Measurements from ENCODE around the gene SLC25A6. TPM values are rescaled to one million over a fixed set of nuclear protein-coding genes. Genes with fewer than 3 reads are reported as not detected.

Gene SLC25A6
- total RNA-seq, 1 experiment from 2014 or later, result 178 TPM

- H3K9me3 ChIP-seq (ENCODE audit: insufficient read depth, low read depth), result 0 out of 2 replicates have a peak, but pooled peaks cover 6% of the 10 kb centered on the region
- no TSS peak for BruUV-seq (replicated peaks)
- H3K79me2 ChIP-seq (ENCODE audit: low read depth), result no peaks in the 10 kb centered on the region
- ChIA-PET CTCF (no interaction called here), POLR2A (ENCODE audit: unreplicated experiment) (no interaction called here)
- no peak overlapping the region for H3K4me3 ChIP-seq
- H3K27me3 ChIP-seq (ENCODE audit: insufficient read depth, low read depth), result no peaks in the 10 kb centered on the region
- H3K27ac ChIP-seq, result no peak overlapping the region
- H3K9me2 ChIP-seq (ENCODE audit: insufficient read depth), result no peaks in the 10 kb centered on the region
- no peaks in the 10 kb centered on the region for H4K20me1 ChIP-seq (ENCODE audit: insufficient read depth)
- H3K4me2 ChIP-seq, result no peak overlapping the region
- intact Hi-C loops (cut with micrococcal nuclease; ENCODE audit: unreplicated experiment), result no loop called here
- H2AFZ ChIP-seq, result no peak overlapping the region
- no peaks in the 10 kb centered on the region for H3K4me1 ChIP-seq (replicated peaks; ENCODE audit: insufficient read depth)
- DNase-seq, result no peak
- TF ChIP-seq CTCF (conservative IDR thresholded peaks at IDR 0.05) (no peak), EZH2 (IDR thresholded peaks at IDR 0.05; ENCODE audit: low read depth) (no peak)
- 0 out of 2 replicates have a peak, but pooled peaks cover 11% of the 10 kb centered on the region for H3K36me3 ChIP-seq (ENCODE audit: low read depth)
- H3F3A ChIP-seq (ENCODE audit: insufficient read depth, low read depth), result peaks cover 15% of the 10 kb centered on the region; the same call in 1 of the 2 replicates
These were observed 32.4 kb upstream of the SLC25A6 start for GRCh38 chrX:1424147-1424851.

GRCh38 chrX:1423215-1423614 is 31.3 kb upstream of the SLC25A6 start:
- H3K4me1 ChIP-seq (replicated peaks; ENCODE audit: insufficient read depth), result no peaks in the 10 kb centered on the region
- no peak overlapping the region for H3K4me2 ChIP-seq
- no peak overlapping the region for H2AFZ ChIP-seq
- H3K79me2 ChIP-seq (ENCODE audit: low read depth), result no peaks in the 10 kb centered on the region
- DNase-seq, result no peak
- intact Hi-C loops (cut with micrococcal nuclease; ENCODE audit: unreplicated experiment), result no loop called here
- no peaks in the 10 kb centered on the region for H3K27me3 ChIP-seq (ENCODE audit: insufficient read depth, low read depth)
- 0 out of 2 replicates have a peak, but pooled peaks cover 11% of the 10 kb centered on the region for H3K36me3 ChIP-seq (ENCODE audit: low read depth)
- ChIA-PET POLR2A (ENCODE audit: unreplicated experiment) (no interaction called here), CTCF (no interaction called here)
- no peak for TF ChIP-seq EZH2 (IDR thresholded peaks at IDR 0.05; ENCODE audit: low read depth)
- TF ChIP-seq CTCF (conservative IDR thresholded peaks at IDR 0.05), result no peak
- H3F3A ChIP-seq (ENCODE audit: insufficient read depth, low read depth), result peaks cover 25% of the 10 kb centered on the region; the same call in 1 of the 2 replicates
- no peak overlapping the region for H3K27ac ChIP-seq
- H3K9me3 ChIP-seq (ENCODE audit: insufficient read depth, low read depth), result 0 out of 2 replicates have a peak, but pooled peaks cover 6% of the 10 kb centered on the region
- no peaks in the 10 kb centered on the region for H4K20me1 ChIP-seq (ENCODE audit: insufficient read depth)
- H3K4me3 ChIP-seq, result no peak overlapping the region
- BruUV-seq (replicated peaks), result no TSS peak
- H3K9me2 ChIP-seq (ENCODE audit: insufficient read depth), result no peaks in the 10 kb centered on the region

GRCh38 chrX:1422135-1422465 is 30.2 kb upstream of the SLC25A6 start:
- Histone ChIP-seq H3F3A (ENCODE audit: insufficient read depth, low read depth) (peaks cover 27% of the 10 kb centered on the region; the same call in 1 of the 2 replicates), H4K20me1 (ENCODE audit: insufficient read depth) (no peaks in the 10 kb centered on the region), H3K4me3 (no peak overlapping the region), H3K36me3 (ENCODE audit: low read depth) (0 out of 2 replicates have a peak, but pooled peaks cover 11% of the 10 kb centered on the region), H3K27ac (no peak overlapping the region), H2AFZ (no peak overlapping the region), H3K4me1 (replicated peaks; ENCODE audit: insufficient read depth) (no peaks in the 10 kb centered on the region), H3K9me3 (ENCODE audit: insufficient read depth, low read depth) (0 out of 2 replicates have a peak, but pooled peaks cover 6% of the 10 kb centered on the region), H3K27me3 (ENCODE audit: insufficient read depth, low read depth) (no peaks in the 10 kb centered on the region), H3K9me2 (ENCODE audit: insufficient read depth) (no peaks in the 10 kb centered on the region), H3K79me2 (ENCODE audit: low read depth) (no peaks in the 10 kb centered on the region), H3K4me2 (no peak overlapping the region)
- BruUV-seq (replicated peaks), result no TSS peak
- CTCF ChIA-PET, result no interaction called here
- POLR2A ChIA-PET (ENCODE audit: unreplicated experiment), result no interaction called here
- no peak for DNase-seq
- intact Hi-C loops (cut with micrococcal nuclease; ENCODE audit: unreplicated experiment), result no loop called here
- TF ChIP-seq EZH2 (IDR thresholded peaks at IDR 0.05; ENCODE audit: low read depth) (no peak), CTCF (conservative IDR thresholded peaks at IDR 0.05) (no peak)
